ENCODE results near the gene ACSS2. TPM values are rescaled to one million over a fixed set of nuclear protein-coding genes. Genes with fewer than 3 reads are reported as not detected.

ACSS2 gene
- total and polyA plus RNA-seq, 11 donors = 72.6 to 117 (median 99.7) TPM

- DNase-seq = no peak
- ATAC-seq = no peak
- Histone ChIP-seq H3K27ac (no peak overlapping the region), H3K9me3 (no peaks in the 10 kb centered on the region), H3K27me3 (no peaks in the 10 kb centered on the region), H3K4me1 (no peaks in the 10 kb centered on the region), H3K36me3 (peaks cover 0 to 86% (median 50%) of the 10 kb centered on the region in 9 donors), H3K4me3 (no peak overlapping the region)
- 85 to 94% (median 88%) methylated on average over 5 to 9 of the region's 9 CpGs for WGBS, 4 donors
- no peak for TF ChIP-seq CTCF (IDR thresholded peaks at IDR 0.05)
- no peak for TF ChIP-seq POLR2A (IDR thresholded peaks at IDR 0.05)
- intact Hi-C loops (cut with DNase I) = no loop called here
Observed at GRCh38 chr20:34849778-34850177, 26.6 kb upstream of the ACSS2 start.

DNA sequence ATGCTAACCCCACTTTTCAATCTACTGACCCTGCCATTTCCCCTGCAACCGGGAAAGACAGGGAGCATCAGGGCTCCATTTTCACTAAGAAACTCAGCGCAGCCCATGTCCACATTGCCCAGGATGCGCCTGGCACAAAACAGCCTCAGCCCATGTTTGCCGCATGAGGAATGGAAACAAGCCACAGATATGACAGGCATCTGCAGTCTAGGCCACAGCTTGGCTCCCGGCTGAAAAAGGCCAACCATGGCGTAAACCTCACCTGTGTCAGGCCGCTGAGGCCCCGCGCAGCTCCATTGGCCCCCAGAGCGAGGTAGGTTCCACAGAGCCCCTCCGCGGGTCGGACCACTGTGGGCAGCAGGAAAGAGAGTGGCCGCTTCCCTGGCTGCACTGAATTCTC is 25.4 kb upstream of the ACSS2 start:
- H3K4me1 ChIP-seq = no peaks in the 10 kb centered on the region
- no peaks in the 10 kb centered on the region for H3K27me3 ChIP-seq
- no peak for TF ChIP-seq POLR2A (IDR thresholded peaks at IDR 0.05)
- TF ChIP-seq CTCF (IDR thresholded peaks at IDR 0.05) = no peak
- H3K9me3 ChIP-seq = no peaks in the 10 kb centered on the region
- no peak overlapping the region for H3K27ac ChIP-seq
- no peak overlapping the region for H3K4me3 ChIP-seq
- DNase-seq = no peak
- 92 to 96% (median 95%) methylated on average over 13 to 14 of the region's 14 CpGs for WGBS, 4 donors
- intact Hi-C loops (cut with DNase I) = no loop called here
- H3K36me3 ChIP-seq = peaks cover 0 to 90% (median 55%) of the 10 kb centered on the region in 9 donors
- ATAC-seq = no peak

DNA sequence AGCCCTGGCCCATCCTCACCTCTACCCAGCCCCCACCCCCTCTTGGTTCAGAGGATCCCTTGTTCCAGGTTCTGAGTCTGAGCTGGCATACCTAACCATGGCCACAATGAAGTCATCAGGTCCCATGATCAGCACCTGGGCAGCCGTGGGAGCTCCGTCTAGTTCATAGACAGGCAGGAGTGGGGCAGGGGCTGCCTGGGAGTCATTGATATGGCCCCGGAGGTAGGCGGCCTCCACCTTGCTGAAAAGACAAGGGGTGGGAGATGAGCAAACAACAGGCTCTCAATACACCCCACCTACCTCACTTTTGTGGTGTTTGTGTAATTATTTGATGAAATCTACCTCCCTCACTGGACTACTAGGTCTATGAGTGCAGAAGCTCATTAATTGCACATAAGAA is 24.1 kb upstream of the ACSS2 start:
- Histone ChIP-seq H3K4me1 (no peaks in the 10 kb centered on the region), H3K27ac (no peak overlapping the region), H3K36me3 (peaks cover 0 to 96% (median 64%) of the 10 kb centered on the region in 9 donors), H3K27me3 (no peaks in the 10 kb centered on the region), H3K9me3 (no peaks in the 10 kb centered on the region), H3K4me3 (no peak overlapping the region)
- intact Hi-C loops (cut with DNase I) = no loop called here
- no peak for ATAC-seq
- TF ChIP-seq CTCF (IDR thresholded peaks at IDR 0.05) (no peak), POLR2A (IDR thresholded peaks at IDR 0.05) (no peak)
- WGBS, 4 donors = 73 to 90% (median 87%) methylated on average over 4 of the region's 4 CpGs
- no peak for DNase-seq

DNA sequence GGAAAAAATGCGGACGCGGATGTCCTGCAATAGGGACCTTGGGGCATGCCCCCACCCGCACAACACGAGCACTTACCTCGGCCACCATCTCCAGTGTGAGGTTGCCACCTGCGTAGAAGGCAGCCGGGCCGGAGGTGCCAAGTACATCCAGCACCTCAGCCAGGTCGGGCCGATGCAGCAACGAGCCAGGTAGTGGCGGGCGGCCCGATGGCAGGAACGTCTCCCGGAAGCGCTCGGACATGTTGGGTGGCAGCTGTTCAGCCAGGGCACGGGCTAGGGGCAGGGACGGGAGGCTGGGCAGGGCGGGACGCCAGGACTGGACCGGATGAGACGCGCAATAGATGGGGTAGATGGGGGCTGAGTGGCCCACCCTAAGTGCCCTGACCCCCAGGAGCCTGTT is 17.0 kb upstream of the ACSS2 start:
- no peak overlapping the region for H3K4me3 ChIP-seq
- no peak for TF ChIP-seq CTCF (IDR thresholded peaks at IDR 0.05)
- TF ChIP-seq POLR2A (IDR thresholded peaks at IDR 0.05) = no peak
- no peaks in the 10 kb centered on the region for H3K27me3 ChIP-seq
- no peaks in the 10 kb centered on the region for H3K9me3 ChIP-seq
- no peak overlapping the region for H3K27ac ChIP-seq
- WGBS, 4 donors = 96 to 97% (median 96%) methylated on average over 26 of the region's 26 CpGs
- ATAC-seq (no peak), DNase-seq (no peak)
- peaks cover 0 to 73% (median 53%) of the 10 kb centered on the region in 9 donors for H3K36me3 ChIP-seq
- H3K4me1 ChIP-seq = peaks cover 0 to 8% (median 0%) of the 10 kb centered on the region in 12 donors
- intact Hi-C loops (cut with DNase I) = loop anchor here in 1 of 10 donors (5.0 kb wide), 1 partner anchor 153 kb away; no protein-coding TSS in a partner anchor
